Upper lobe of left lung (tissue), 4 donors: ENCODE data around the gene CPNE5.

Experiments used
- EP300 ChIP-seq, 4 donors: sonication (generic); formaldehyde crosslinking; IDR thresholded peaks; one replicate each; pipeline ENCODE4 v1.5.1; 2017; ENCODE audit warnings: antibody characterized with exemption in 4 of 4, control low read depth in 2 of 4
- POLR2A ChIP-seq, 4 donors: fragments of 450-650 bp; IDR thresholded peaks; one replicate each; pipeline ENCODE4 v1.5.1; 2016 to 2017; ENCODE audit warnings: antibody characterized with exemption in 4 of 4, mild to moderate bottlenecking in 2 of 4
- POLR2AphosphoS5 ChIP-seq, 2 donors: sonication (generic); formaldehyde crosslinking; IDR thresholded peaks; one replicate each; pipeline ENCODE4 v1.5.1; 2017; ENCODE audit warnings: antibody characterized with exemption in 2 of 2
- TF ChIP-seq, protein P1 (sequence below), 6 experiments: fragments of 450-650 bp in 4 of 6; fragments of 200-600 bp in 2 of 6; sonication (generic) in 2 of 6; IDR thresholded peaks; one replicate each; pipeline ENCODE4 v1.5.1; 2016 to 2019; ENCODE audit warnings: antibody characterized with exemption in 6 of 6

DNA sequence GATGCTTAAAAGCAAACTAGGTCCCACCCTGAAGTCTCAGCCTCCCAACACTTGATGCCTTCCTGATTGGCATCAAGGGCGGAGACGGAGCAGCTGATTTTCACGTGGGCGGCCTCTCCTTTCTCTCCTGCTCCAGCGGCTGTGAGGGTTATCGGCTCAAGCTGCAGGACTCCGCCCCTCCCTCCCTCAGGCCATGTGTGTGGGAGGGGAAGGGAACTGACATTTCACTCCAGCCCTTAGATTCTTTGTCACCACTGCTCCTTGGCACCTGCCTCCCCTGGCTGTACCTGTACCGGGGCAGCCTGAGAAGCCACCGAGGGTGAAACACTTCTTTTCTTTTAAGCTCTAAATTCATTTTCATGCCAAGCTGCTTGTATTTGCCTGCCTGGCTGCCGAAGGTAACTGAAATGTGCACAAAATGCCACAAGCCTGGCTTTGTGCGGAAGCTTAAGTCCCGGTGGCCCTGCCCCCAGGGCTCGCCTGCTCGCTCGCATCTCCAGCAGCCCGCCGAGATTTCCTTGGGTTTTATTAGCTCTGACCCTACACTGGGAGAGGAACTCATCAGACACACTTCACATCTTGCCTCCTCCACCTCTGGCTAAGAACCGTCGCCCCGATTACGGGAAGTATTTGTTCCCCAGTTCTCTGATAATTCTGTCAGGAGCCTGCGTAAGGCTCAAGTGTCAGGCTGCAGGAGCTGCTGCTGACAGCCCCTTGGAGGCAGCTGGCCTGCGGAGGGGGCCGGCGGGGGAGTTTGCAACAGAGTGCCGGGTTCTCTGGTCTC lies 9.6 kb upstream of the CPNE5 start:
- TF ChIP-seq, protein P1, sequence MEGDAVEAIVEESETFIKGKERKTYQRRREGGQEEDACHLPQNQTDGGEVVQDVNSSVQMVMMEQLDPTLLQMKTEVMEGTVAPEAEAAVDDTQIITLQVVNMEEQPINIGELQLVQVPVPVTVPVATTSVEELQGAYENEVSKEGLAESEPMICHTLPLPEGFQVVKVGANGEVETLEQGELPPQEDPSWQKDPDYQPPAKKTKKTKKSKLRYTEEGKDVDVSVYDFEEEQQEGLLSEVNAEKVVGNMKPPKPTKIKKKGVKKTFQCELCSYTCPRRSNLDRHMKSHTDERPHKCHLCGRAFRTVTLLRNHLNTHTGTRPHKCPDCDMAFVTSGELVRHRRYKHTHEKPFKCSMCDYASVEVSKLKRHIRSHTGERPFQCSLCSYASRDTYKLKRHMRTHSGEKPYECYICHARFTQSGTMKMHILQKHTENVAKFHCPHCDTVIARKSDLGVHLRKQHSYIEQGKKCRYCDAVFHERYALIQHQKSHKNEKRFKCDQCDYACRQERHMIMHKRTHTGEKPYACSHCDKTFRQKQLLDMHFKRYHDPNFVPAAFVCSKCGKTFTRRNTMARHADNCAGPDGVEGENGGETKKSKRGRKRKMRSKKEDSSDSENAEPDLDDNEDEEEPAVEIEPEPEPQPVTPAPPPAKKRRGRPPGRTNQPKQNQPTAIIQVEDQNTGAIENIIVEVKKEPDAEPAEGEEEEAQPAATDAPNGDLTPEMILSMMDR (IDR thresholded peaks at IDR 0.05): no peak
- no peak for TF ChIP-seq EP300 (IDR thresholded peaks at IDR 0.05)
- TF ChIP-seq POLR2A (IDR thresholded peaks at IDR 0.05): no peak
- no peak for TF ChIP-seq POLR2AphosphoS5 (IDR thresholded peaks at IDR 0.05)
